Midbrain (tissue), 1 donor: ENCODE results near the gene KPTN.
A peak's percentile ranks its signal among the peaks of the same experiment; 100 is the strongest.

Experiments
- DNase-seq: peaks from one replicate; lab custom pipeline; 2025; lab: John Stamatoyannopoulos, UW

KPTN gene

GRCh38 chr19:47509170-47509847 lies 25.3 kb upstream of the KPTN start:
- DNase-seq: no peak

DNA sequence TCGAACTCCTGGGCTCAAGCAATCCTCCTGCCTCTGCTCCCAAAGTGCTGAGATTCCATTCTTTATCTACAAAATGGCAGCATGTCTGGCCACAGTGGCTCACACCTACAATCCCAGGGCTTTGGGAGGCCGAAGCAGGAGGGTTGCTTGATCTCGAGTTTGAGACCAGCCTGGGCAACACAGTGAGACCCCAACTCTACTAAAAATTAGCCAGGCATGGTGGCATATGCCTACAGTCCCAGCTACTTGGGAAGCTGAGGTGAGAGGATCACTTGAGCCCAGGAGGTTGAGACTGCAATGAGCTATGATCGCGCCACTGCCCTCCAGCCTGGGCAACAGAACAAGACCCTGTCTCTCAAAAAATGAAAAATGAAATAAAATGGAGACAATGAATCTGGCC lies 24.7 kb upstream of the KPTN start:
- no peak for DNase-seq

DNA sequence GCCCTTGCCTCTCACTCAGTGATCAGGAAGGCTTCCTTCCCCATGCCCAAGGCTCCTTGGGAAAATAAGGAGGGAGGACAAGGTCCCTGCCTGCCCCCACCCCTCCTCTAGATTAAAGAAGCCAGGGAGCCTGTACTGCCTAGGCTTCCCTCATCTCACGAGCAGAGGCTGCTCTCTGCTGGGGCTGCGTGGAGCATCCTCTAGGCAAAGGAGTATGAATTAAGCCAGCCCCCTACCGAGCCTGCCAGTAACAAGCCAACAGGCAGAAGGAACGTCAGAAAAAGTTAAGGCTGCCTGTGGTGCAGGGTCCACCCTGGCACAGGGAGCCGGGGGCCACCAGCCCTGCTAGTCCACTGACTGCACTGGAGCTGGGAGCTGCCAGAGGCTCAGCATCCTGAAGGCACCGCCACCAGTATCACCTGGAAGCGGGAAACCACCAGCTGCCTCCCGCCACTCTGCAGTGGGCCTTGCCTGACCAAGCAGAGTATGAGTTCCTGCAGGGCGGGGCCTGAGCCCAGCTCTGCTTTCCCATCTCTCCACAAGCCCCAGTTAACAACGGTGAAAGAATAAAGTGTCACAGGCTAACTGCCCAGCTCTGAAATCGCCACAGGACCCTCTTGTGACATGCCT lies 24.0 kb upstream of the KPTN start:
- no peak for DNase-seq

- DNase-seq: peak; percentile 25
Measured at GRCh38 chr19:47507012-47507411, 23.0 kb upstream of the KPTN start.

DNA sequence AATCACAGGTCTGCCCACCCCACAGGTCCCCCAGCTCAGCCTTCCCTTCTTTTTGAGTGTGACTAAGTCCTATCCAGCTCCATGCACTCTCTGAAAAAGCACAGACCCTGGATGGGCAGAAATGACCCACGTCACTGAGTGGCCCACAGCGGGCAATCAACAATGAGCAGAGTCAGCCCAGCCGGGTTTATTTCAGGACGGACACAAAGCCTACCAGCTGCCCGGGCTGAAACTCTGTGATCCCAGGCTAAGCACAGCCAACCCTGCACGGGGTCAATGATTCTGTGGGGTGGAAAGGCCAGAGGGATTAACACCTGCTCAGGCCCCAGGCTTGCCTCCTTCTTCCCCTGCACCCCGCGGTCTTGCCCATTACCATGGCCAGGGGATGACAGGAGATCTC lies 22.4 kb upstream of the KPTN start:
- DNase-seq: no peak

- no peak for DNase-seq
Measured at GRCh38 chr19:47505506-47505905, 21.5 kb upstream of the KPTN start.

- no peak for DNase-seq
Measured at GRCh38 chr19:47503826-47504150, 19.8 kb upstream of the KPTN start.

DNA sequence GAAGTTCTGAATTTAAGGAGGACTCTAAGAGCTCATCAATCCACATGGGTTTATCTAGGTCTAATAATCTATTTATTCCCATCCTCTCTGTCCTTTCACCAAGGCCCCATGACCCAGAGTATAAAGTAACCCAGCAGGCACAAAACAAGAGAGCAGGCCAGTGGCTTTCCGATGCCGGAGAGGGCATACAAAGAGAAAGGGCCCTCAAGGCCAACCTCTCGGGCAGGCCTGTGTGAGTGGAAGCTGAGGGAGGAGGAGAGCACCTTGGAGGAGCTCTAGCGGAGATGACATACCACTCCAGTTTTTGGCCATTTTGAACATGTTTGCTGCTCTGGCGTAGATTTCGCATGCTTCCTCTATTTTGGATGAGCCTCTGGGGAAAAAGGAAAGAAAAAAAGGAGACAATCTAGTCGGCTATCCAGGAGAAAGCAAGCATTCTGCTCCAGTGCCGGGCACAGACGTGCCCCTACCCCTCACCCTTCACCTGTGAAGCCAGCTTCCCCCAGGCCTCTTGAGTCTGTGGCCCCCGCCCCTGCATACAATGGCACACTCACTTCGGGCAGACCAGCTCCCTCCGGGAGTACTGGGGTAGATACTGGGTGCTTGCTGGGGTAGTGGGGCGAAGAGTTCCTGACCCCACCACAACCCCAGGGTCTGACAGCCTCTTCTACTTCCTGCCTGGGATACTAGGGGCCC lies 19.3 kb upstream of the KPTN start:
- no peak for DNase-seq

- DNase-seq: no peak
Measured at GRCh38 chr19:47499863-47500830, 16.1 kb upstream of the KPTN start.

- no peak for DNase-seq
Measured at GRCh38 chr19:47499371-47499770, 15.4 kb upstream of the KPTN start.

DNA sequence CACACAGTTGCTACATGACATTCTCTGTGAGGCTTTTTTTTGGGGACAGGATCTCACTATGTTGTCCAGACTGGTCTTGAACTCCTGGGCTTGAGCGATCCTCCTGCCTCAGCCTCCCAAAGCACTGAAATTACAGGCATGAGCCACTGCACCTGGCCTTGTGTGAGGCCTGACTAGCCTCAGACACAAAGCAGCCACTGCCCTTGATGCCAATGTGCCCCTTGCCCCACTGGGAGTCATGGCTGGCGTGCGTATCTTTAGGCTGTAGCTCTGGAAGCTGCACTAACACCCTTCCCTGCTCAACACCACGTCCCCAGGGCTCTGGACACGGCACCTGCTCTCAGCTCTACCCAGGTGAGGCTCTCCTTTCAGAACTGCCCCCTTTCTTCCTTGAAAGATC lies 14.5 kb upstream of the KPTN start:
- DNase-seq: no peak

- no peak for DNase-seq
Measured at GRCh38 chr19:47497821-47498520, 14.0 kb upstream of the KPTN start.

DNA sequence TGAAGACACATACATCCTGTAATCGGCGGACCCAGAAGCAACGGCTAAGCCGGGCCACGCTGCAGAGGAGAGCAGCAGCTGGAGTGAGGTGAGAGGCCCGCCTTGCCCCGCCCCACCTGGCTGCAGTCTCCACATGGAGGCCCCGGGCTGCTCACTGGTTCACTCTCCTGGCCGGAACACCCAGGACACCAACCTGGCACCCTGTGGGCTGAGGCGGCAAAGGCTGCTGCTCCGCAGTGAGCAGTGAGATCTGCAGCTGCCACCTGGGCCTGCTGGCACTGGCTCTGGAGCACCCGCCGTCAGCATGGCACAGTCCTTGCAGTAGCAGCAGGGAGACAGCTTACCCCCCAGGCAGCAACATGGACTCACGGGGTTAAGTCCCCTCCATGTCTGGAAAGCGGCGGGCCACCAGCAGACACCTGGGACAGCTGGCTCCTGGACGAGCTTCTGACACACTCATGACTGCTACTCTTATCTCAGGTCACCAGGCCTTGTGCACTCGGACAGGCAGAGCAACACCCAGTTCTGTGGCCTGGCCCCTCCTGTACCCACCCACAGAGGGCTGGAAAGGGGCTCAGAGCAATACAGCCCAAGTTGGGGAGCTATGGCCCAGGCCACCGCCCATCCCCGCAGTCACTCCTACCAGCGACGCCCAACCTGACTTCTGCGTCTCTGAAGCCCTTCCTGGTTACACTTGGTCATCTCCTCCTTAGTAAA lies 13.2 kb upstream of the KPTN start:
- DNase-seq: no peak

DNA sequence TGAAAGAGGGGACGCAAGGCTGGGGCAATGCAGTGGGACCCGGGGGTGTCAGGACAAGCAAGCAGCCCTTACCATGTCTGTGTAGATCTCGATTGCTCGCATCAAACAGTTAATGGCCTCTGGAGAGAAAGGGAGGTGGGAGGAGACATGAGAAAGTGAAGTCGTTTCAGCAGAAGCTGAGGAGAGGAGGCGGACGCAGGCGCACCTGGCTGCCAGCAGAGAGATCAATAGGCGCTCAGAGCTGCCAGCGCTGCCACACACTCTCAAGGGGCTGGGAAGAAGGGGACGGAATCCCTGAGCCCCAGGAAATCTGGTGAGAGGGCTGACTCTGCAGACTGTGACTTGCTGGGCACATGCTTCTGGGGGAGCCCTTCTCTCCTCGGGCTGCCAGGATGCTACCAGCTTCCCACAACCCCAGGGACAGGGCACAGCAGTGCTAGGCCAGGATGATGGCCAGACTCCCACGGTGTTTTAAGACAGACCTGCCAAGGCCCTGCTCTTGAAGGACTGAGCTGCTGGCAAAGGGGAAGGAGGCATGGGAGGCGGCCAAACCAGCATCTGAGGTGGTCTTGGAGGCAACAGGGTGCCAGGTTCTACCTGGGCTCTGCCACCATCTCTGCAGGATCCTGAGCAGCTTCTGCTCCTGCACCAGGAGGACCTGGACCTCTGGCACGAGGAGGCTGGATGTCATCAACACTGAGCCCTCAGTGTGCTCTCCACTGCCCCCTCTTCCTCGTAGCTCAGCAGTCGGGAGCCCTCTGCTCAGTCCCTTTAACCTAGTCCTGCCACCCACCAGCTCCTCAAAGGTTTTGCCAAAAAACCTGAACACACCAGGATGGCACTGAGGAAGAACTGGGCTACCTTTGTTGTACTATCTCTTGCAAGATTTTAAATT lies 11.7 kb upstream of the KPTN start:
- no peak for DNase-seq

DNA sequence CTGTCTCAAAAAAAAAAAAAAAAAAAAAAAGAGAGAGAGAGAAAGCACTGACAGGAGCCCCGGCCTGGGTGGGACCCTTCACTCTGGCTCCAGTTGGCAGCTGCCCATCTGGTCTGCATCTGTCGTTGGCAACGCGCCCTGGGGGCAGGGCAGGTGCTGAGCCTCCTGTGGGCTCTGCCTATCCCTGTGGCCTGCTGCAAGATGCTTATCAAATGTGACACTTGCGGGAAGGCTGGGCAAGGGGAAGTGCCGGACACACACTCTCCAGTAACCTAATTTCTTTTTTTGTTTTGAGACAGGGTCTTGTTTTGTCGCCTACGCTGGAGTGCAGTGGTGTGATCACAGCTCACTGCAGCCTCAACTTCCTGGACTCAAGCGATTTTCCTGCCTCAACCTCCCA lies 10.7 kb upstream of the KPTN start:
- DNase-seq: no peak

- no peak for DNase-seq
Measured at GRCh38 chr19:47494211-47494547, 10.2 kb upstream of the KPTN start.

GRCh38 chr19:47493378-47494210 lies 9.6 kb upstream of the KPTN start:
- no peak for DNase-seq

- DNase-seq: no peak
Measured at GRCh38 chr19:47492571-47493377, 8.8 kb upstream of the KPTN start.
